ENCODE measurements around the gene TARS1. TPM values are rescaled to one million over a fixed set of nuclear protein-coding genes. Genes with fewer than 3 reads are reported as not detected.

Gene TARS1
- total and polyA plus RNA-seq, 2 of the 13 experiments (the other 11 are each of a cell fraction or from before 2014, with no cell fraction given), result 77.0 to 184 TPM

DNA sequence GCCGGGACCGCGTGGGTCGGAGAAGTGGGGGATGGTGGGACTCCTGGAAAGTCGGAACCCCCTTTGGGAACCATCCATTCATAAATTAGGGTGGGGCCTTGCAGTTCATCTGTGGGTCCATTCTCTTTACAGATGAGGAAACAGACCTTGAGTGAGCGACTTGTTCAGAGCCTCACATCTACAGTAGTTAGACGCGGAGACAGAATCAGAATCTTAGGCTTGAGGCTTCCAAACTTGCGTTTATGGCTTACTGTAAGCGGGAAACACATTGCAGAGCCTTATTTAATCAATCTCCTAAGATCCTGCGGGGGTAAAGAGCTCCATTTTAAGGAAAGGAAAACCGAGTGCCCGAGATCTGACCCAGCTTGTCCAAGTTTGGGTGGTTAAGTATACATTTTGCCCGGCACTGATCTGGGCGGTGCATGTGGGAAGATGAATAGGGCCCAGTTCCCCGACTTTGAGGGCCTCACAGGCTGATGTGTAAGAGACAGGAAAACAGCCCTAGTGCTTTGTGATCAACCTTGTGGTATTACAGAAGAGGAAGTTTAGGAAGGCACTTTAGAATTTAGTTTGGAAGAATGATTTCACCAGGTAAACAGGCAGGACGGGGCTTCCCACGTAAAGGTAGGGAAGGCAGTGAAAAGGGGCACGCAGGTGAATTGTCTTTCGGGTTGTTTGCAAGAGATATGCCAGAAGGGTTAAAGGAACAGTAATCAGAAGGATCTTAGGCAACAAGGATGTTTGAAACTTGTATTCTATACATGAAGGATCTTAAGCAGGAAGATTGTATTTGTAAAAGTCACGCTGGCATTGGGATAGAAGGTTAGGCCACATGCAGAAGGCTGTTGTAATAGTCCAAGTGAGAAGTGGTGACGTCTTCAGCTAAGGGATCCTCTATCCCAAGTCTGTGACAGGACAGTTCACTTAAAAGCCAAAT is 744 bp downstream of the TARS1 start (continued):
- TF ChIP-seq SOX5 (CRISPR knock-in tag; IDR thresholded peaks at IDR 0.05; ENCODE audit: borderline replicate concordance), result no peak
- TF ChIP-seq ZNF670 (CRISPR knock-in tag; IDR thresholded peaks at IDR 0.05; ENCODE audit: borderline replicate concordance), result peak; percentile 80; the same call in 1 of the 2 replicates
- 0 out of 2 replicates have a peak, but pooled peaks have one; percentile 5 for TF ChIP-seq NCOR1 (IDR thresholded peaks at IDR 0.05; ENCODE audit: borderline replicate concordance, low read length)
- TF ChIP-seq ZNF570 (CRISPR knock-in tag; IDR thresholded peaks at IDR 0.05; ENCODE audit: borderline replicate concordance), result no peak
- TF ChIP-seq FLYWCH1 (CRISPR knock-in tag; IDR thresholded peaks at IDR 0.05), result 0 out of 2 replicates have a peak, but pooled peaks have one; percentile 69
- TF ChIP-seq, protein P1, sequence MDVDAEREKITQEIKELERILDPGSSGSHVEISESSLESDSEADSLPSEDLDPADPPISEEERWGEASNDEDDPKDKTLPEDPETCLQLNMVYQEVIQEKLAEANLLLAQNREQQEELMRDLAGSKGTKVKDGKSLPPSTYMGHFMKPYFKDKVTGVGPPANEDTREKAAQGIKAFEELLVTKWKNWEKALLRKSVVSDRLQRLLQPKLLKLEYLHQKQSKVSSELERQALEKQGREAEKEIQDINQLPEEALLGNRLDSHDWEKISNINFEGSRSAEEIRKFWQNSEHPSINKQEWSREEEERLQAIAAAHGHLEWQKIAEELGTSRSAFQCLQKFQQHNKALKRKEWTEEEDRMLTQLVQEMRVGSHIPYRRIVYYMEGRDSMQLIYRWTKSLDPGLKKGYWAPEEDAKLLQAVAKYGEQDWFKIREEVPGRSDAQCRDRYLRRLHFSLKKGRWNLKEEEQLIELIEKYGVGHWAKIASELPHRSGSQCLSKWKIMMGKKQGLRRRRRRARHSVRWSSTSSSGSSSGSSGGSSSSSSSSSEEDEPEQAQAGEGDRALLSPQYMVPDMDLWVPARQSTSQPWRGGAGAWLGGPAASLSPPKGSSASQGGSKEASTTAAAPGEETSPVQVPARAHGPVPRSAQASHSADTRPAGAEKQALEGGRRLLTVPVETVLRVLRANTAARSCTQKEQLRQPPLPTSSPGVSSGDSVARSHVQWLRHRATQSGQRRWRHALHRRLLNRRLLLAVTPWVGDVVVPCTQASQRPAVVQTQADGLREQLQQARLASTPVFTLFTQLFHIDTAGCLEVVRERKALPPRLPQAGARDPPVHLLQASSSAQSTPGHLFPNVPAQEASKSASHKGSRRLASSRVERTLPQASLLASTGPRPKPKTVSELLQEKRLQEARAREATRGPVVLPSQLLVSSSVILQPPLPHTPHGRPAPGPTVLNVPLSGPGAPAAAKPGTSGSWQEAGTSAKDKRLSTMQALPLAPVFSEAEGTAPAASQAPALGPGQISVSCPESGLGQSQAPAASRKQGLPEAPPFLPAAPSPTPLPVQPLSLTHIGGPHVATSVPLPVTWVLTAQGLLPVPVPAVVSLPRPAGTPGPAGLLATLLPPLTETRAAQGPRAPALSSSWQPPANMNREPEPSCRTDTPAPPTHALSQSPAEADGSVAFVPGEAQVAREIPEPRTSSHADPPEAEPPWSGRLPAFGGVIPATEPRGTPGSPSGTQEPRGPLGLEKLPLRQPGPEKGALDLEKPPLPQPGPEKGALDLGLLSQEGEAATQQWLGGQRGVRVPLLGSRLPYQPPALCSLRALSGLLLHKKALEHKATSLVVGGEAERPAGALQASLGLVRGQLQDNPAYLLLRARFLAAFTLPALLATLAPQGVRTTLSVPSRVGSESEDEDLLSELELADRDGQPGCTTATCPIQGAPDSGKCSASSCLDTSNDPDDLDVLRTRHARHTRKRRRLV (CRISPR knock-in tag; IDR thresholded peaks at IDR 0.05), result 0 out of 2 replicates have a peak, but pooled peaks have one; percentile 21
- TF ChIP-seq, protein P2, sequence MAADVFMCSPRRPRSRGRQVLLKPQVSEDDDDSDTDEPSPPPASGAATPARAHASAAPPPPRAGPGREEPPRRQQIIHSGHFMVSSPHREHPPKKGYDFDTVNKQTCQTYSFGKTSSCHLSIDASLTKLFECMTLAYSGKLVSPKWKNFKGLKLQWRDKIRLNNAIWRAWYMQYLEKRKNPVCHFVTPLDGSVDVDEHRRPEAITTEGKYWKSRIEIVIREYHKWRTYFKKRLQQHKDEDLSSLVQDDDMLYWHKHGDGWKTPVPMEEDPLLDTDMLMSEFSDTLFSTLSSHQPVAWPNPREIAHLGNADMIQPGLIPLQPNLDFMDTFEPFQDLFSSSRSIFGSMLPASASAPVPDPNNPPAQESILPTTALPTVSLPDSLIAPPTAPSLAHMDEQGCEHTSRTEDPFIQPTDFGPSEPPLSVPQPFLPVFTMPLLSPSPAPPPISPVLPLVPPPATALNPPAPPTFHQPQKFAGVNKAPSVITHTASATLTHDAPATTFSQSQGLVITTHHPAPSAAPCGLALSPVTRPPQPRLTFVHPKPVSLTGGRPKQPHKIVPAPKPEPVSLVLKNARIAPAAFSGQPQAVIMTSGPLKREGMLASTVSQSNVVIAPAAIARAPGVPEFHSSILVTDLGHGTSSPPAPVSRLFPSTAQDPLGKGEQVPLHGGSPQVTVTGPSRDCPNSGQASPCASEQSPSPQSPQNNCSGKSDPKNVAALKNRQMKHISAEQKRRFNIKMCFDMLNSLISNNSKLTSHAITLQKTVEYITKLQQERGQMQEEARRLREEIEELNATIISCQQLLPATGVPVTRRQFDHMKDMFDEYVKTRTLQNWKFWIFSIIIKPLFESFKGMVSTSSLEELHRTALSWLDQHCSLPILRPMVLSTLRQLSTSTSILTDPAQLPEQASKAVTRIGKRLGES (CRISPR knock-in tag; IDR thresholded peaks at IDR 0.05; ENCODE audit: borderline replicate concordance), result peak; percentile 3; the same call in 1 of the 2 replicates
- TF ChIP-seq MAZ (IDR thresholded peaks at IDR 0.05; ENCODE audit: borderline replicate concordance, low read depth, low read length), result 0 out of 2 replicates have a peak, but pooled peaks have one; percentile 7
- TF ChIP-seq MAZ (CRISPR knock-in tag; IDR thresholded peaks at IDR 0.05; ENCODE audit: low read depth), result no peak; the same call in 1 of the 2 replicates
- peak; percentile 44; the same call in 1 of the 2 replicates for TF ChIP-seq ZNF430 (CRISPR knock-in tag; IDR thresholded peaks at IDR 0.05)
- TF ChIP-seq KAT7 (CRISPR knock-in tag; IDR thresholded peaks at IDR 0.05; ENCODE audit: borderline replicate concordance), result 0 out of 2 replicates have a peak, but pooled peaks have one; percentile 2
- TF ChIP-seq ZNF224 (CRISPR knock-in tag; IDR thresholded peaks at IDR 0.05), result 0 out of 2 replicates have a peak, but pooled peaks have one; percentile 24
- TF ChIP-seq, protein P3, sequence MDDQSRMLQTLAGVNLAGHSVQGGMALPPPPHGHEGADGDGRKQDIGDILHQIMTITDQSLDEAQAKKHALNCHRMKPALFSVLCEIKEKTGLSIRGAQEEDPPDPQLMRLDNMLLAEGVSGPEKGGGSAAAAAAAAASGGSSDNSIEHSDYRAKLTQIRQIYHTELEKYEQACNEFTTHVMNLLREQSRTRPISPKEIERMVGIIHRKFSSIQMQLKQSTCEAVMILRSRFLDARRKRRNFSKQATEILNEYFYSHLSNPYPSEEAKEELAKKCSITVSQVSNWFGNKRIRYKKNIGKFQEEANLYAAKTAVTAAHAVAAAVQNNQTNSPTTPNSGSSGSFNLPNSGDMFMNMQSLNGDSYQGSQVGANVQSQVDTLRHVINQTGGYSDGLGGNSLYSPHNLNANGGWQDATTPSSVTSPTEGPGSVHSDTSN (CRISPR knock-in tag; IDR thresholded peaks at IDR 0.05; ENCODE audit: borderline replicate concordance), result 0 out of 2 replicates have a peak, but pooled peaks have one; percentile 25
- no peak for TF ChIP-seq ZNF124 (CRISPR knock-in tag; IDR thresholded peaks at IDR 0.05)
- TF ChIP-seq NCOA2 (CRISPR knock-in tag; IDR thresholded peaks at IDR 0.05), result no peak
- TF ChIP-seq MEIS2 (CRISPR knock-in tag; IDR thresholded peaks at IDR 0.05), result no peak
- 0 out of 2 replicates have a peak, but pooled peaks have one; percentile 5 for TF ChIP-seq MEIS1 (CRISPR knock-in tag; IDR thresholded peaks at IDR 0.05; ENCODE audit: borderline replicate concordance)
- TF ChIP-seq, protein P4, sequence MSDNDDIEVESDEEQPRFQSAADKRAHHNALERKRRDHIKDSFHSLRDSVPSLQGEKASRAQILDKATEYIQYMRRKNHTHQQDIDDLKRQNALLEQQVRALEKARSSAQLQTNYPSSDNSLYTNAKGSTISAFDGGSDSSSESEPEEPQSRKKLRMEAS (IDR thresholded peaks at IDR 0.05), result peak; percentile 88
- TF ChIP-seq KDM4B (CRISPR knock-in tag; IDR thresholded peaks at IDR 0.05), result no peak
